Smooth muscle cell (in vitro differentiated cells): Measurements from ENCODE around the gene CD59. TPM values are rescaled to one million over a fixed set of nuclear protein-coding genes. Genes with fewer than 3 reads are reported as not detected.

Source experiments
- DNase-seq: peaks from one replicate; lab custom pipeline; 2025; ENCODE audit not compliant: unreplicated experiment; lab: John Stamatoyannopoulos, UW
- H2AFZ ChIP-seq: fragments of 200-600 bp; sonication (generic); 2 replicates; pipeline ENCODE4 v1.6.0; 2016; ENCODE audit warnings: antibody characterized with exemption, low read depth, mild to moderate bottlenecking
- H3F3A ChIP-seq: fragments of 200-600 bp; sonication (generic); 2 replicates; pipeline ENCODE4 v1.6.0; 2017; ENCODE audit warnings: antibody characterized with exemption, low read depth
- H3K27ac ChIP-seq: fragments of 200-600 bp; sonication (generic); 2 replicates; pipeline ENCODE4 v1.5.1; 2016; ENCODE audit warnings: low read depth, mild to moderate bottlenecking
- H3K27me3 ChIP-seq: fragments of 200-600 bp; sonication (generic); 2 replicates; pipeline ENCODE4 v1.6.1; 2016; ENCODE audit warnings: low read depth, mild to moderate bottlenecking
- H3K36me3 ChIP-seq: fragments of 200-600 bp; sonication (generic); 2 replicates; pipeline ENCODE4 v1.5.1; 2016; ENCODE audit warnings: low read depth
- H3K4me1 ChIP-seq: fragments of 200-600 bp; sonication (generic); 2 replicates; pipeline ENCODE4 v1.5.1; 2016; ENCODE audit warnings: low read depth
- H3K4me2 ChIP-seq: fragments of 200-600 bp; sonication (generic); 2 replicates; pipeline ENCODE4 v1.6.0; 2016; ENCODE audit warnings: mild to moderate bottlenecking
- H3K4me3 ChIP-seq: fragments of 200-600 bp; sonication (generic); 2 replicates; pipeline ENCODE4 v1.5.1; 2016; ENCODE audit warnings: mild to moderate bottlenecking
- H3K79me2 ChIP-seq: fragments of 200-600 bp; sonication (generic); 2 replicates; pipeline ENCODE4 v1.6.0; 2016; ENCODE audit warnings: low read depth, mild to moderate bottlenecking
- H3K9ac ChIP-seq: fragments of 200-600 bp; sonication (generic); 2 replicates; pipeline ENCODE4 v1.6.0; 2016; ENCODE audit warnings: low read depth
- H3K9me3 ChIP-seq: fragments of 200-600 bp; sonication (generic); replicated peaks from 2 replicates; pipeline ENCODE4 v1.5.1; 2016; ENCODE audit warnings: low read depth
- H4K20me1 ChIP-seq: fragments of 200-600 bp; sonication (generic); 2 replicates; pipeline ENCODE4 v1.6.0; 2016; ENCODE audit warnings: low read depth
- WGBS: methylation state at CpG from one replicate; pipeline ENCODE4 v1.1.7; 2016; ENCODE audit warnings: low lambda C conversion rate; 5-methylcytosine and 5-hydroxymethylcytosine counted together
- polyA plus RNA-seq: library from polyadenylated mRNA; unstranded; fragments of >200 nt; fragmentation: Nextera tagmentation; extraction: Ambion mirVana; gene quantifications from 2 replicates; pipeline ENCODE4 v1.2.1, GENCODE V29; 2016
- total RNA-seq: library from RNA; depleted of rRNA; stranded (reverse); fragments of >200 nt; gene quantifications from 2 replicates; pipeline ENCODE4 v1.2.3, GENCODE V29; 2014
- TF ChIP-seq, protein P1 (sequence below): fragments of 200-600 bp; sonication (generic); IDR thresholded peaks from 2 replicates; pipeline ENCODE4 v1.5.1; 2017; ENCODE audit warnings: borderline replicate concordance, mild to moderate bottlenecking, antibody characterized with exemption; ENCODE audit not compliant: insufficient read depth, poor library complexity, severe bottlenecking

Gene CD59
- total and polyA plus RNA-seq, 2 experiments from 2014 or later = 291 to 563 TPM

DNA sequence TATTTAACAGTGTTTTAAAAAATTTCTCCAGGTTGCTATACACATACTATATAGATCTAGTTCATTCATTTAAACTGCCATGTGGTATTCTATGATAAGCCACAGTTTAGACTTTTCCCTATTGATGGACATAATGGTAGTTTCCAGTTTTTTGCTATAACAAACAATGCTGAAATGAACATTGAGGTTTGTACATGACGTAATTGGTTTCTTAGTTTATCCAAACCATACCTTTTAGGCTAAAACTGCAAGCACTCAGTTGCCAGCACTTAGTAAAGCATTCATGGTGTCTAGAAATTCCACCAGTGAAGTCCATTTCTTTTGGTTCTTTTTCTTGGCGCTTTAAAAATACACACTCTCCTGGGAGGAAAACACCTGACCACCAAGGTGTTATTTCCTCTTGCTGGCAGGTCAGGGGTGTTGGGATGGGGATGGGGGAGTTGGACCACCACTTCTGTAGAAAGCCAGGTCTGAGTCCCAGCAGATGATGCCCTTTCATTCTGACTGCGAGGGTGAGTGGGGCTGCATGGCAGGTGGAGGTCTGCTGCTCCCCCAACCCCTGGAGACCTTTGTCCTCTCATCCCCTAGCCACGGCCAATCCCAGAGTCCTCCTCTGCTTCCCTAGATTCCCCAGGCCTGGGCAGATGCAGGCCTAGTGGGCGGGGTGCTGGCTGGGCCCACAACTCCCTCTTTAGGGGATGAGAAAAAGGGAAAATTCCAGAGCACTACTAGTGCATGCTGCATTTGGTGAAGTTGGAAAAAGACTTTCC is 76.7 kb downstream of the CD59 start:
- H3K9me3 ChIP-seq = no peaks in the 10 kb centered on the region
- no peak for DNase-seq
- TF ChIP-seq, protein P1, sequence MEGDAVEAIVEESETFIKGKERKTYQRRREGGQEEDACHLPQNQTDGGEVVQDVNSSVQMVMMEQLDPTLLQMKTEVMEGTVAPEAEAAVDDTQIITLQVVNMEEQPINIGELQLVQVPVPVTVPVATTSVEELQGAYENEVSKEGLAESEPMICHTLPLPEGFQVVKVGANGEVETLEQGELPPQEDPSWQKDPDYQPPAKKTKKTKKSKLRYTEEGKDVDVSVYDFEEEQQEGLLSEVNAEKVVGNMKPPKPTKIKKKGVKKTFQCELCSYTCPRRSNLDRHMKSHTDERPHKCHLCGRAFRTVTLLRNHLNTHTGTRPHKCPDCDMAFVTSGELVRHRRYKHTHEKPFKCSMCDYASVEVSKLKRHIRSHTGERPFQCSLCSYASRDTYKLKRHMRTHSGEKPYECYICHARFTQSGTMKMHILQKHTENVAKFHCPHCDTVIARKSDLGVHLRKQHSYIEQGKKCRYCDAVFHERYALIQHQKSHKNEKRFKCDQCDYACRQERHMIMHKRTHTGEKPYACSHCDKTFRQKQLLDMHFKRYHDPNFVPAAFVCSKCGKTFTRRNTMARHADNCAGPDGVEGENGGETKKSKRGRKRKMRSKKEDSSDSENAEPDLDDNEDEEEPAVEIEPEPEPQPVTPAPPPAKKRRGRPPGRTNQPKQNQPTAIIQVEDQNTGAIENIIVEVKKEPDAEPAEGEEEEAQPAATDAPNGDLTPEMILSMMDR = no peak
- H3K79me2 ChIP-seq = no peaks in the 10 kb centered on the region
- H3F3A ChIP-seq = no peaks in the 10 kb centered on the region
- no peaks in the 10 kb centered on the region for H3K27me3 ChIP-seq
- H2AFZ ChIP-seq = no peak overlapping the region
- H3K9ac ChIP-seq = no peak overlapping the region
- no peaks in the 10 kb centered on the region for H3K36me3 ChIP-seq
- 90% methylated on average over 5 of the region's 5 CpGs for WGBS
- no peak overlapping the region for H3K4me3 ChIP-seq
- H3K4me2 ChIP-seq = no peak overlapping the region
- H3K4me1 ChIP-seq = no peaks in the 10 kb centered on the region
- H4K20me1 ChIP-seq = no peaks in the 10 kb centered on the region
- no peak overlapping the region for H3K27ac ChIP-seq

DNA sequence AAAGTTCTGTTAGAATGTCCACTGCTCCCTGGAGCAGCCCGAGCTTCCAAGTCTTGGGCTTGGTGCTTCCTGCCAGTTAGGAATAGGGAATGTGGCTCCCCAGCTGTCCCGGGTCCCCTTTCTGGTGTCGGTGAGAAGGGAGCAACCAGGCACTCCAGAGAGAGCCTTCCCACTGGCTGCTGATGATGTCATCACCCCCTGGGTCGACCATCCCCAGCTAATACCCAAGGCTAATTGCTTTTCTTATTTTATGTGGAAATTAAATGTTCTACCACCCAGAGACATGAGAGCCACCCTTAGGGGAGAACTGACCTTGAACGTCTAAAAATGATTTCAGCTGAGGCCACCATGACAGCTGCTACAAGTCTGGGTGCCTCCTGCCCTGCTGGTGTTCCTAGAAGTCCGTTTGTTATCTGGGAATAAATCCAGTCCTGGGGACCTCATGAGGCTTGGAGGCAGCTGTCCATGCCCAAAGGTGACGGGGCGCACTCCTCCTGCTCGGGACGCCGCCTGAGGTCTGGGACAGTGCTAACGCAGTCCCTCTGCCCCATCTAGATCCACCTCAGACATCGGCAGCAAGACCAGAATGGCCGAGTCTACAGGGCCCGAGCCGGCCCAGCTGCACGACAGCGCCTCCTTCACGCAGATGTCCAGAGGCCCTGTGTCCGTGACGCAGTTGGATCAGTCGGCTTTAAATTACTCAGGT is 77.9 kb downstream of the CD59 start:
- TF ChIP-seq, protein P1 = no peak
- Histone ChIP-seq H3K36me3 (no peaks in the 10 kb centered on the region), H3K27ac (no peak overlapping the region), H3K4me2 (no peak overlapping the region), H3K9ac (no peak overlapping the region), H4K20me1 (no peaks in the 10 kb centered on the region), H3K79me2 (no peaks in the 10 kb centered on the region), H3K27me3 (no peaks in the 10 kb centered on the region), H2AFZ (no peak overlapping the region), H3F3A (no peaks in the 10 kb centered on the region), H3K4me1 (no peaks in the 10 kb centered on the region), H3K9me3 (no peaks in the 10 kb centered on the region), H3K4me3 (no peak overlapping the region)
- WGBS = 91% methylated on average over 22 of the region's 22 CpGs
- DNase-seq = no peak

GRCh38 chr11:33657757-33658156 is 78.5 kb downstream of the CD59 start:
- Histone ChIP-seq H2AFZ (no peak overlapping the region), H3K27ac (no peak overlapping the region), H4K20me1 (no peaks in the 10 kb centered on the region), H3K36me3 (no peaks in the 10 kb centered on the region), H3K4me2 (no peak overlapping the region), H3K4me1 (no peaks in the 10 kb centered on the region), H3K79me2 (no peaks in the 10 kb centered on the region), H3K27me3 (no peaks in the 10 kb centered on the region), H3F3A (no peaks in the 10 kb centered on the region), H3K4me3 (no peak overlapping the region), H3K9me3 (no peaks in the 10 kb centered on the region), H3K9ac (no peak overlapping the region)
- DNase-seq = no peak
- TF ChIP-seq, protein P1 = no peak
- WGBS = 93% methylated on average over 3 of the region's 3 CpGs

DNA sequence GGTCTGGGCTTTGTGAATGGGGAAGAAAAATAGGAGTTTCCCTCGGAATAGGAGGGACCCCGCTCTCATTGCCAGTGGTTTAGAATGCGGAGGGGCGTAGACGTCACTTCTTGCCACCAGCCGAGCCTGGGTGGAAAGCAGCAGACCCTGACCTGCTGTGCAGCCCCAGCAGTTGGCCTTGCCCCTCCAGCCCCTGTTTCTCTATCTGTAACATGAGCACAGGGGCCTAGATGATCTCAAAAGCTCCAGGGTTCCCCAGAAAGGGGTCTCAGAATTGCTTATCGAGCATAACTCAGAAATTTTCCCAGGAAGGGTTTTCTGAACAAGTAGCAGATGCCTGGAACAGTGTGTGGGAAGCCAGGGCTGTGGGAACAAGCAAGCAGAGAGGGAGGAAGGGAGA is 79.5 kb downstream of the CD59 start:
- H3K79me2 ChIP-seq = no peaks in the 10 kb centered on the region
- WGBS = 97% methylated on average over 7 of the region's 7 CpGs
- H3F3A ChIP-seq = no peaks in the 10 kb centered on the region
- no peaks in the 10 kb centered on the region for H3K9me3 ChIP-seq
- TF ChIP-seq, protein P1 = no peak
- H3K9ac ChIP-seq = no peak overlapping the region
- H4K20me1 ChIP-seq = no peaks in the 10 kb centered on the region
- no peak overlapping the region for H3K4me3 ChIP-seq
- no peak overlapping the region for H3K27ac ChIP-seq
- H3K4me1 ChIP-seq = no peaks in the 10 kb centered on the region
- no peaks in the 10 kb centered on the region for H3K36me3 ChIP-seq
- H3K4me2 ChIP-seq = no peak overlapping the region
- no peak overlapping the region for H2AFZ ChIP-seq
- H3K27me3 ChIP-seq = no peaks in the 10 kb centered on the region
- DNase-seq = no peak
